Anterior cingulate cortex (tissue), 58 donors: ENCODE results near the gene SLC13A3.

ENCODE experiments used
- DNase-seq, 58 donors: peaks; one replicate each; lab custom pipeline; 2025; lab: John Stamatoyannopoulos, UW

Gene SLC13A3

GRCh38 chr20:46563170-46563859, 87.9 kb downstream of the SLC13A3 start:
- DNase-seq = peak in 16 of 58 donors; percentile 17 to 61 (median 41)

DNA sequence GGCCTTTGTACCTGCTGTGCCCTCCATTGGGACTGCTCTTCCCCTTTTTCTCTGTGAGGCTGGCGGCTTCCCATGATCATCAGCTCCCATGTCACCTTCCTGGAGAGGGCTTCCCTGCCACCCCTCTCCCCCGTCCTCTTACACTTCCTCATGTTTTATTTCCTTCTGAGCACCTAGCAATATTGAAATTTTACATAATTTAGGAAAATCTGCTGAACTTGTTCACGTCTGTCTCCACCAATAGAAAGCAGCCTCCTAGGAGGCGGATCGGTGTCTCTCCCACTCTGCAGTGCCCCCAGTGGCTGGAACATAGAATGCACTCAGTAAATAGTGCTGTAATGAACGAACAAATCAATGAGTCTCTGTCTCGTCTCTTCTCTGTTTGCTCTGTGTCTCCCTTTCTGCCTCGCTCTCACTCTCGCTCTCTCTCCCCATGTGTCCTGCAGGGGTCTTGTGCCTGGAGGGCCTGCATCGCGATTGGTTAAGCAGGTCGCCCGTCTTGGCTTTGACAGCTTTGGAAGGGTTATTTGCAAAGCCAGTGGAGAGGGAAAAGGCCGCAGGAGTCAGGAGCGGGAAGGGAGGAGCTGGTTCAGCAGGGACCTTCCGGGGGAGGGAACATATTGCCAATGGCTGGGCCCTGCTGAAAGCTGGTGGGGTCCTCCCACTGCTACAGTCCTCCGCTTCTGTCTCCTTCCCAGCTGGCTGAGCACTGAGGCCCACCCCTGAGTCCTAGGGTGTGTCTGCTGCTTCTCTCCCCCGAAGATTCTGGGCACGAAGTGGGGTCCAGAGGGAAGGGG, 88.7 kb downstream of the SLC13A3 start:
- DNase-seq = peak in 56 of 58 donors; percentile 17 to 94 (median 74)

DNA sequence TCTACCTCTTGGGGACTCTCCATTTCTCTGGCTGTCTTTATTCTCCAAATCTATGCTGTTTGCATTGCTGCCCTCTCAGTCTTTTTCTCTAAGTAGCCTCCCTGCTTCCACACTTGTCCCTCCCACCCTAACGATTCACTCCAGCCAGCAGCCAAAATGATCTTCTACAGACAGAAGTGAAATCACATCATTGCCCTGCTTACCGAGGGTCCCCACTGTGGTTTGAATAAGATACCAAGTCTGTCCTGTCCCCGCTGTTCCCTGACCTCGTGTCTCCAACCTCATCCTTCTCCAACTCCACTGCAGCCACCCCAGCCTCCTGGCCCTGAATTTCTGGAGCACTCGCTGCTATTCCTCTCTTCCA, 89.3 kb downstream of the SLC13A3 start:
- DNase-seq = no peak

DNA sequence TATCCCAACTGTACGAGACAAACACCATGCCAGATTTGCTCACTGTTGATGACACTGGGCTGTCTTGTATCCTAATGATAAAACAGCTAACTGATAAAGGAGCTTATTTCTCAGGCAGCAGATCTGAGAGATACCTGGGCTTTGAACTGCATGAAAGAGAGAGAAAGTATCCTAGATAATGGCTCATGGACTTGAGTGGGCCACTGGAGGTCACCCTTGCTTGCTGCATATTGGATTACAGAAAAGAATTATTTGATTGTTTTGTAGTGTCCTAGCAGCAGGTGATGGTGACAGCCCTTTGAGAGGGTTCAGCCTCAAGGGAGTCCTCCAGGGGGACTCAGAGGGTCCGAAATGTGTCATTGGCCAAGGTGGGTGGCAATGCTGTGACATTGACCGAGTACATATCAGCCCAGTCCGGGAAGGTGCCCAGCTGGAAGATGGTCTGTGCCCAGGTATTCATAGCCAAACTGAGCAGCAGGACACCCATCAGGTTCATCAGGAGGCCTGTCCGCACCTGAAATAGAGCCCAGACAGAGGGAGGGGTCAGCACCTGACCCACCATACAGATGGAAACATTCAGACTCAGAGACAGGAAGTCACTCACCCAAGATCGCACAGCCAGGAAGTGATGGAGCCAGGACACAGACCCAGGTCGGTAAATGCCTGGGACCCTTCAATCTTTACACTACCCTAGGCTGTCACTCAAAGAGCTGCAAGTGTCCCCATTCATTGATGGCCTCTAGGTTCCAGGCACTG, 91.4 kb downstream of the SLC13A3 start:
- peak in 11 of 58 donors; percentile 11 to 48 (median 27) for DNase-seq

DNA sequence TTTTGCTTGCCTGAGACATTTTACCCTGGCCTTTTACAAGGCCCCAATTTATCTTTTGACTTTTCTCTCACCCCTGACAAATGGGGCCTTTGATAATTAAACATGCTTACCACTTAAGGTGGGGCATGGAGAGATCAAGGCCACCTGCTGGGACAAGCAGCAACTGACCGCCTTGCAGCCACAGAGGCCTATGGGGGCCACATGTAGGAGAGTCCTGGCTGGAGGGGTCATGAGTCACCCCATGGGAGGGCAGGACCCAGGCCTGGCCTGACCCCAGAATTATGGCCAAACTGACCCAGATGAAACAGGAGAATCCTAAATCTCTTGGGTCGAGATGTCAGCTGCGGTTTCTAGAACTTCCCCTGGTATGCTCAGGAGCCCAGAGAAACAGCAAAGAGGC, 92.3 kb downstream of the SLC13A3 start:
- no peak for DNase-seq

- peak in 12 of 58 donors; percentile 8 to 45 (median 24) for DNase-seq
Measured at GRCh38 chr20:46558511-46558959, 92.7 kb downstream of the SLC13A3 start.

- DNase-seq = no peak
Measured at GRCh38 chr20:46557231-46557956, 93.9 kb downstream of the SLC13A3 start.

DNA sequence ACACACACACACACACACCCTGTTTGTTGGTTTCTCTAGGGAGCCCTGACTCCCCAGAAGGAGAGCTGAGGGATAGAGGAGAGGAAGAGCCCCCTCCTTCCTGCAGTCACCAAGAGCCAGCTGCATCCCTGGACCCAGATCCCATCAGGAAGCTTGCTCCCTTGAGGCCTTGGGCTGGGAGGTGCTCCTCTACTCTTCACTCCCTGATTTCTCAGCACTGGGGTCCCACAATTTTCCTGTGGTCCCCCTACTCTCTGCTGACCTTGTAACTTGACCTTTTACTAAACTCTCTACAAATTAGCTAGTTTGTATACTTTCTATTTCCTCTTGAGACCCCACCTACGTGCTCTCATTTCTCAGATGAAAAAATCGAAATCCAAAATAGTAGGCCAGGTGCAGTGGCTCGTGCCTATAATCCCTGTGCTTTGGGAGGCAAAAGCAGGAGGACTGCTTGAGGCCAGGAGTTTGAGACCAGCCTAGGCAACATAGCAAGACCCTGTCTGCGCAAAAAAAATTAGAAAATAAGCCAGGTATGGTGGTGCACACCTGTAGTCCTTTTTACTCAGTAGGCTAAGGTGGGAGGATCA, 95.8 kb downstream of the SLC13A3 start:
- DNase-seq = no peak

DNA sequence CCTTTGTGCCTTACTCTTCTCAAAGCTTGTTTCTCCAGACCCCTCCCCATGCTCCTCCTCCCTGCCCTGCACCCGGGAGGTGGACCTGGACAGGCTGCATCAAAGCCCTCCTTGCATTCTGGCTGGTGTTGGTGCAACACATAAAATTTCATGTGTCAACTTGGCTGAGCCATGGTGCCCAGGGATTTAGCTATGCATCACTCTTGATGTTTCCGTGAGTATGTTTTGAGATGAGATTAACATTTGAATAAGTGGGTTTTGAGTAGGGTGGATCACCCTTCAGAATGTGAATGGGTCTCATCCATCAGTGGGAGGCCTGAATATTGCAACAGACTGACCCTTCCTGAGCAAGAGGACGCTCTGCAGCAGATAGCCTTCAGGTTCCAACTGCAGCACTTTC, 96.4 kb downstream of the SLC13A3 start:
- no peak for DNase-seq

GRCh38 chr20:46553926-46554325, 97.3 kb downstream of the SLC13A3 start:
- no peak for DNase-seq

DNA sequence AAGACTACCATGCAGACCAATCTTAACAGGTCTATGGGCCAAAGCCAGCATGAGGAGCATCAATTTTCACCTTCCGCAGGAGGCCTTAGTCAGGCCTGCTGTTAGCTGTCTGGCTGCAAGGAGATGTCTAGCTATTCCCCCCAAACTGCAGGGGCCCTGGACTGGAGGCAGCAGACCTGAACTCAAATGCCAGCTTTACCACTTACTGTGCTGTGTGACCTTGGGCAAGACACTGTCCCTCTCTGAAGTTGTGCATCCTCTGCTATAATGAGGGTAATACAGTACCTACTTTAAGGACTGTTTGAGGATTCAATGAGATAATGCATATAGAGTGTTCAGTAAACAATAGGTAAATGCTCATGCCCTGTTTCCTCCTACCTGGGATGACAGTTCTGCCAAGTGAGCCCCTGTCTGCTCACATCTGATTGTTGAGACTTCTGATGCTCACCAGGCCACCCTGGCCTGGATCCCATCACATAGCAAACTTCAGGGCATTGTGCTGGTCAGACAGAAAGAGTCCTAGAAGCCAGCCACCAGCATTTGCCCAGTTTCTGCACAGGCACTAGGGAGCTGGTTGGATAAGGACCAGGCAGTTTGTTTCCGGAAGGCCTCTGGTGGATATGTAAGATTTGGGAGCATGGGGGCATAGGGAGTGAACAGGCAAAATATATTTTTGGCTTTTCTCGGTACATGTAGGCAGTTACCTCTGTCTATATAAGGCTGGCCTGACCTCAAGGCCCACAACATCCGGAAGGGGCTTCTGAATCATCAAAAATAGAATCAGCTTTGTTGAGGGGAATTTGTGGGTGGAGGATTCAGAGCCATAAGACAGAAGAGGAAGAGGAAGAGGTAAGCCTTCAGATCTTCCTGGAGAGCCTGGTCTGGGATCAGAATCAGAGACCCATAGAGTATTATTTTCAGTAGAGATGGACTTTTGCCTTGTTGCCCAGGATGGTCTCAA, 98.5 kb downstream of the SLC13A3 start:
- DNase-seq = no peak

DNA sequence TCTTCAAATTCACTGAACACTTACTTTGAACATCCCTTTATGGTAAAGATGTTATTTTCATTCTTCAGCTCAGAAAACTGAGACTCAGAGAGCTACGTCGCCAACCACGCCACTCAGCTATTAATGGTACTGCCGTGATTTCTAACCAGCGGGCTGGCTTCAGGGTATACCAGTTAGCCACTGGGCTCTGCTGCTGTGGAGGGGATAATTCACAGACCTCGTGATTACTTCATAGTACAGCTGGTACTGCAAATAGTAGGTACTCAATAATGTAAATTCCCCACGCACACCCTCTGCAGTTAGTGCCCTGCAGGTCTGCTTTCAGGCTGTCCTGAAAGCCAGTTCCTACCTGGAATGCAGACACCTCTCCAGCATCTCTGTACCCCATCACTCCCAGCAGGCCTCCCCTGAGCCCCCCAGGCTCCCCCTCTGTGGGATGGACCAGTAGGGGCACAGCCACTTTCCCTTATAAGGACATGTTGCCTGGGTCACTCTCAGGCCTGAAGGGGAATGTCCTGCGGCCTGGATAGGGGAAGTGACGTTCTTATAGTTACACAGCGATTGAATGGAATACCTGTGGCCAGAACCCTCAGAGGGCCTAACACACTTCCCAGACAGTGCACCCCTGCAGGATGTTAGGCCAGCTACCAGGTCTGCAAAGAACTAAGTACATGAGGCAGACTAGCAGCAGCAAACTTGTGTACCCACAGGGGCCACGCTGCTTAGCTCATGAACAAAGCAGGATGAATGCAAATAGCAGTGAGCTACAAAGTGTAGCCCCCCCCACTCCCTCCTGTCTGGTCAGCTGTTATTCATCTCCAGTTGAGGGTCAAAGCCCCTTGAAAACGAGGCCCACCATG, 99.5 kb downstream of the SLC13A3 start:
- no peak for DNase-seq

DNA sequence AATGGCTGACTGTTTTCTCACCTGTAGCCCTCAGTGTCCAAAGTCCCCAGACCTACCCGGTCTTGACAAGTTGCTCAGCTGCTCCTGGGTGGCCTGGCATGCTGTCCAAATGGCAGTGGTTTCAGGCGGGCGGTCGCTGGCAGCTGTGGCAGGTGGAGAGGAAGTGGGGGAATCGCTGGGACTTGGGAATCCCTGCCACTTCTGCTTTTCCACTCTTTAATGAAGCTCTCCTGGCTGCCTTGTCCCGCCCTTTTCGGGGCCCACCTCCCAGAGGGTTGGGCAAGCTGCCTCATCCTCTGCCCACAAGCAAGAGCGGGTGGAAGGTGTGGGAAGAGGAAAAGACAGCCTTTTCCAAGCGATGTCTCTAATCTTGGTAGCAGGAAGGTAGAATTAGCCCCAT, 100.8 kb downstream of the SLC13A3 start, which contains the start of gene OCSTAMP:
Gene OCSTAMP, minus strand, starts transcription at position 194 of the 400 bp plus-strand sequence. Its CDS starts 94 bp downstream, at position 100.
- no peak for DNase-seq

DNA sequence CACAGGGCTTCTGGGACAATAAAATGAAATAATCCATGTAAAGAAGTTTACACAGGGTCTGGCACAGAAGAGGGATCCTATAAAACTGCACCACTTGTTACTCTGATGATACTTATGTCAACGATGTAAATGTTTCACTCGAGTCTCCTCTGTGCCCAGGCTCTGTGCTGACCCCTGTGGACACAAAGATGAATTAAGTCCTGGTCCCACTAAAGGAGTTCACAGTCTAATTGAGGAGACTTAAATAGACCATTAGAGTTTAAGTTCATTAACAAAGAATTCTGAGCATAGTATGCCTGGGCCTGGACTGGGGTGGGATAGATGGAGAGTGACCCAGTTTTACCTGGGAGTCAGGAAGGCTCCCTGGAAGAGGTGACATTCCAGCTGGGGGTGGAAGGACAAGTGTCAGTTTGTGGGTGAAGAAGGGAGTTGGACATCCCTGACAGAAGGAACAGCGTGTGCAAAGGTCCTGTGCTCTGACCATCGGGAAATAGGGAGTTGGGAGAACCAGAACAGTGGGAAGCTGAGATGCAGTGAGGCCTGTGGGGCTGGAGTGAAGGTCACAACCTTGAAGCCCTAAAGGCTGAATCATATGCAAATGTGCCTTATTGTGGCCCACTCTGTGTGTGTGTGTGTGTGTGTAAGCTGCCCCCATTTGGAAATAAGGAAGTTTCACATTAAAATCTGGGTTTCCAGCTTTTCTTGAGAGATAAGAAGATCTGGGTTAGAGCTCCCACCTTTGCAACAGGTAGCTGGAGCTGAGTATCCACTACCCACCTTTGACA, 101.9 kb downstream of the SLC13A3 start:
- no peak for DNase-seq

DNA sequence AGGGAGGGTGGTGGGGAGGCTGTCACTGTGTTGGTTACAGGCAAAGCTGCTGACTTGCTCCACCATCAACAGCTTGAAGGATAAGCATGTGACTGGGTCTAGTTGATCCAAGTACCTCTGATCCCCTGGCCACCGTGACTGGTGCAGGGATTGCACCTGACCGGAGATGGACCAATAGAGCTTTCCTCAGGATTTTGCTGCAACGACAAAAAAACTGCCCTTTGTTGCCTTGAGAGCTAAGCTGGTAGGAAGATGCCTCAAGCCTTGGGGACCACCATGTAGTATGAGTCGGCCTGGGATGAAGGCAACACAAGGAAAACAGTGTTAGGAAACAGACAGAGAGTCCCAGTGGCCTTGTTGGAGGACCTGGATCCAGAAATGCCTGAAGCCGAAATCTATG, 102.6 kb downstream of the SLC13A3 start:
- DNase-seq = no peak

GRCh38 chr20:46547995-46548394, 103.3 kb downstream of the SLC13A3 start:
- DNase-seq = no peak

DNA sequence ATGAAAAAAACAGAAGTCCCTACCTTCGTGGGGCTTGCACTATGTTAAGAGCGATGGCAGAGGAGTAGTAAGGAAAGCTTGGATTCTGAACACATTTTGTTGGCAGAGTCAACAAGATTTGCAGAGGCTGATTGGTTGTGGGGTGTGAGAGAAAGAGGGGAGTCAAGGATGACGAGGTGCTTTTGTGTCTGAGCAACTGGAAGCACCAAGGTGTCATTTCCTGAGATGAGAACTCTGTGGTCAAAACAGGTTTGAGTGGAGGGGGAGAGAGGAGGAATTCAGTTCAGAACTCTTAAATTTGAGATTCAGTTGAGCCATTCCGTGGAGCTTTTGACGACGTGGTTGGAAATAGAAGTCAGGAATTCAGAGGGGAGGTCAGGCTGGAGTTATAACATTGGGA, 104.3 kb downstream of the SLC13A3 start:
- DNase-seq = no peak
